GM12878 (cell line): ENCODE data around the gene IDI1. TPM values are rescaled to one million over a fixed set of nuclear protein-coding genes. Genes with fewer than 3 reads are reported as not detected.

Source experiments
- EED ChIP-seq: sonication (generic); IDR thresholded peaks from 2 replicates; pipeline ENCODE4 v1.6.1; 2016; ENCODE audit warnings: antibody characterized with exemption, low read depth
- EGR1 ChIP-seq, 2 experiments: IDR thresholded peaks; 1 replicate in 1 of 2; 2 replicates in 1 of 2; pipeline ENCODE4 v1.6.1; 2011 to 2012; ENCODE audit warnings: low read depth in 2 of 2, low read length in 2 of 2, borderline replicate concordance in 1 of 2, mild to moderate bottlenecking in 1 of 2, moderate library complexity in 1 of 2
- JUND ChIP-seq: IDR thresholded peaks from 2 replicates; pipeline ENCODE4 v1.6.1; 2012; ENCODE audit warnings: low read depth, mild to moderate bottlenecking, low read length, improper control_type of control experiment, moderate library complexity
- KAT2A ChIP-seq: conservative IDR thresholded peaks from 2 replicates; pipeline ENCODE4 v1.6.1; 2011; ENCODE audit warnings: low read depth, low read length; ENCODE audit not compliant: control insufficient read depth
- PAX5 ChIP-seq: IDR thresholded peaks from 2 replicates; pipeline ENCODE4 v1.6.1; 2011; ENCODE audit warnings: low read depth, low read length, borderline replicate concordance
- PRDM15 ChIP-seq: fragments of 450-650 bp; formaldehyde crosslinking; IDR thresholded peaks from 2 replicates; pipeline ENCODE4 v1.4.0; 2020; ENCODE audit warnings: mild to moderate bottlenecking, moderate library complexity
- REST ChIP-seq: IDR thresholded peaks from 2 replicates; pipeline ENCODE4 v1.6.1; 2012; ENCODE audit warnings: mild to moderate bottlenecking, low read depth, low read length
- SP1 ChIP-seq: IDR thresholded peaks from one replicate; pipeline ENCODE4 v1.6.1; 2011; ENCODE audit warnings: low read depth, low read length
- SREBF2 ChIP-seq: IDR thresholded peaks from 2 replicates; pipeline ENCODE4 v1.6.1; 2012; ENCODE audit warnings: mild to moderate bottlenecking, low read length
- USF2 ChIP-seq: IDR thresholded peaks from 2 replicates; pipeline ENCODE4 v1.6.1; 2011; ENCODE audit warnings: low read depth, low read length, improper control_type of control experiment, borderline replicate concordance
- WRNIP1 ChIP-seq: IDR thresholded peaks from 2 replicates; pipeline ENCODE4 v1.6.1; 2011; ENCODE audit warnings: low read depth, low read length, improper control_type of control experiment, borderline replicate concordance
- ZNF384 ChIP-seq: IDR thresholded peaks from 2 replicates; pipeline ENCODE4 v1.6.1; 2012; ENCODE audit warnings: low read depth, mild to moderate bottlenecking, low read length, improper control_type of control experiment, borderline replicate concordance
- ZNF687 ChIP-seq: fragments of 450-650 bp; IDR thresholded peaks from 2 replicates; pipeline ENCODE4 v1.6.1; 2017; ENCODE audit warnings: mild to moderate bottlenecking, moderate library complexity
- ZZZ3 ChIP-seq: IDR thresholded peaks from 2 replicates; pipeline ENCODE4 v1.6.1; 2011; ENCODE audit warnings: low read depth; ENCODE audit not compliant: control insufficient read depth, insufficient read length
- polyA plus RNA-seq, 11 experiments: library from polyadenylated mRNA; depleted of rRNA in 4 of 11; unstranded in 6 of 11; stranded (reverse) in 5 of 11; fragments of >200 nt; fragmentation: Nextera tagmentation in 4 of 11; fragmentation: Illumina TruSeq in 1 of 11; extraction: Ambion mirVana in 4 of 11; extraction: Trizol in 1 of 11; gene quantifications; 1 replicate in 1 of 11; 2 replicates in 10 of 11; pipeline versions ENCODE4 v1.2.1 to v1.2.3, GENCODE V29; 2011 to 2016; ENCODE audit warnings: inconsistent platforms in 2 of 11, missing spikeins in 2 of 11, low read depth in 1 of 11
- total RNA-seq, 4 experiments: library from RNA; depleted of rRNA in 3 of 4; stranded (reverse); fragments of >200 nt in 3 of 4; fragmentation: Illumina TruSeq in 1 of 4; extraction: Trizol in 1 of 4; gene quantifications; 2 replicates each; pipeline versions ENCODE4 v1.2.1 to v1.2.3, GENCODE V29; 2013 to 2021

IDI1 gene
- total and polyA plus RNA-seq, 10 of the 15 experiments (the other 5 are each of a cell fraction or from before 2014, with no cell fraction given), result 85.5 to 223 (median 157) TPM

- TF ChIP-seq REST, result no peak
- TF ChIP-seq WRNIP1, result no peak
- no peak for TF ChIP-seq SP1
- TF ChIP-seq SREBF2, result no peak
- TF ChIP-seq EGR1 (IDR thresholded peaks at IDR 0.05; ENCODE audit: borderline replicate concordance in 1 of 2, low read depth in 2 of 2, low read length in 2 of 2), result no peak
- no peak for TF ChIP-seq ZNF384
- peak; percentile 71 for TF ChIP-seq ZNF687
- no peak for TF ChIP-seq PAX5
- peak; percentile 59; the same call in 1 of the 2 replicates for TF ChIP-seq EED
- TF ChIP-seq USF2, result peak; percentile 11; the same call in 1 of the 2 replicates
- TF ChIP-seq JUND, result no peak
- TF ChIP-seq PRDM15 (CRISPR knock-in tag), result no peak
- no peak for TF ChIP-seq KAT2A
- no peak for TF ChIP-seq ZZZ3
Observed at GRCh38 chr10:1036341-1036791, 12.6 kb downstream of the IDI1 start (continued).
